ENCODE results near the gene ERBIN.
"Not testable (repeated sequence)": the region's sequence is repeated elsewhere in the genome, so short reads cannot be mapped to it uniquely, and the experiment has no call there.

The ERBIN gene

DNA sequence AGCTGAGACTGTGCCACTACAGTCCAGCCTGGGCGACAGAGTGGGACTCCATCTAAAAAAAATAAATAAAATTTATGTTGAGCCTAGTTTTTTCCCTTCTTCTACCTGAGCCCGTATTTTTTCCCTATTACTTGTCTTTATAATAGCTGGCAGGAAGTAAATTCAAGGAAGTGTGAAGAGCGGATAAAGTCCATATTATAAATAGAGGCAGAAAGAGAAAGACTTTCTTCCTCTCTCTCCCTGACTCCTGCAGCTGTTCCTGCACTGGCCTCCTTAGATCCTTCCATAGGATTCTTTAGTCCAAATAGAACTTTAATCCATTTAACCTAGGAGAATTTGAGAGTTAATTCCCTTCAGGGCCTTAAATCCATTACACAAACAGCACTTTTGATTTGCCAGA, 10.3 kb upstream of the ERBIN start:
- DNase-seq = no peak

DNA sequence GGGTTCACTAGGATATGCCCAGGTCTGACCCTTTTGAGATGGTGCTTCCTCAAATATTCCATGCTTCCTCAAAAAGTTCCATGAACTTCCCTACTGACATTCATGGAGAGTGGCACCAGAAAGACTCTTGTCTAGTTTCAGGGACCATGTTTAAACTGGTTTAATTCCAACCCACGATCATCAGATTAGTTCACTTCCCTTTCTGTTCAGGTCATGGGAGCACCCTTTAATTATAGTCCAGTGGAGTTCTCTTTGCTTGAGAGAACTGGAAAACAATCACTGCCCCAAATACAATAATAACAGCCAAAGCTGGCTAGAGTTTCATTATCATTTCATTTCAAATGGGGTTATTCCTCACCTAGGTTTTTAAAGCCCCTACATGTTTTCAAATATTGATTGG, 9.7 kb upstream of the ERBIN start:
- DNase-seq = no peak

DNA sequence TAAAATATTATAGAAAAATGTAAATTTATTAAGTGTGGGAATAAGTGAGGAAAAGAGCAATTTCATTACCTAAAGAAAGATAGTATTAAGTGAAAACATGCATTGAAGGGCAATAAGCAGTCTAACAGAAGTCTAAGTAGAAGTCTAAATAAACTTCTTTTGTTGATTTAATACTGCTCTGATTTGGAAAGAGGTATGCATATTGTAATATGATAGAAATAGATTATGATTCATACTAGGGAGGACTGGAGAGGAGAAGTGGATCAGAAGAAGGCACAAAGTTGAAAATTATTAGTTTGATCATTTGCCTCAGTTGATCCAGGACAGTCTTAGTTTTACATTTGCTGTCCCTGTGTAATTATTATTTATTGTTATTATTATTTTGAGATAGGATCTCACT, 6.6 kb upstream of the ERBIN start:
- no peak for DNase-seq

DNA sequence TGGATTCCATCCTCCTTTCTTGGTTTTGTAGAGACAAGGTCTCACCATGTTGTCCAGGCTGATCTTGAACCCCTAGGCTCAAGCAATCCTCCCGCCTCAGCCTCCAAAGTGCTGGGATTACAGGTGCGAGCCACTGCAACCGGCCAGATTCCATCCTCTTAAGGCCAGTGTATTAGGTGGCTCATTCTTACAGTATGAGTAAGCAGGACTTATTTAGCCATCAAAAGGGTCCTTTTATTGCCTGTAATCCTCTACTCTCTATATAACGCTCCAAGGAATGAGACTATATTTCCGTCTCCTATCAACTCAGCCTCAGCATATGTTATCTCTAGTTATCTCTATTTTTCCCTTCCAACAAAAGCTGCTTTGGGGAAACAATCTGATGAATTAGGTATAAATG, 3.0 kb upstream of the ERBIN start:
- no peak for DNase-seq

DNA sequence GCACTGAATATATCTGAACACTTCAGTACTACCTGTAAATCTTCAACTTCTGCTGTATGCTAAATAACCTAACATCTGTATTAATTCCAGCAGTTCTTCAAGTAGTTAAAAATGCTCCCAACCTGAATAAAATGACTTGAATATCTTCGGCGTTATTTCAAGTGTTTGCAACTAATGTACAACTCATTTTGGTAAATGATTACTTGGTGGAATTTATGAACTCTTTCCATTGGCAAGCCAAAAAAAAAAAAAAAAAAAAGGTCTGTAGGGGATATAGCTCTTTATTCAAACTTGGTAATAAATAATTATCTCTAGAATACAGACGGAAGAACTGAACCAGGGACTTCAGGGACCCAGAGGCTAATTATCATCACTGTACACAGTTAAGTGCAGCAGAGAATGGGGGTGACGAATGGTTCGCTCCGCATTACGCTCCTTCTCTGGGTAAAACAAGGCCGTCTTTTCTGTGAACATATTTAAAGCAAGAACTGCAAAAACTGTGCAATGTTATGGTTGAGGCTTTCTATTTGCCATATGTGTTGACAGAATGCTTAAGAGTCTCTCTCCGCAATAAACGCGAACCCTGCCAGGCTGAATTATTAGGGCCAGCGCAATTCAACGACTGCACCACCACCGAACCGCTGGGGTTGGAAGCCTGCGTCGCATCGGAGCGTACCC, 1.9 kb upstream of the ERBIN start:
- no peak for DNase-seq

DNA sequence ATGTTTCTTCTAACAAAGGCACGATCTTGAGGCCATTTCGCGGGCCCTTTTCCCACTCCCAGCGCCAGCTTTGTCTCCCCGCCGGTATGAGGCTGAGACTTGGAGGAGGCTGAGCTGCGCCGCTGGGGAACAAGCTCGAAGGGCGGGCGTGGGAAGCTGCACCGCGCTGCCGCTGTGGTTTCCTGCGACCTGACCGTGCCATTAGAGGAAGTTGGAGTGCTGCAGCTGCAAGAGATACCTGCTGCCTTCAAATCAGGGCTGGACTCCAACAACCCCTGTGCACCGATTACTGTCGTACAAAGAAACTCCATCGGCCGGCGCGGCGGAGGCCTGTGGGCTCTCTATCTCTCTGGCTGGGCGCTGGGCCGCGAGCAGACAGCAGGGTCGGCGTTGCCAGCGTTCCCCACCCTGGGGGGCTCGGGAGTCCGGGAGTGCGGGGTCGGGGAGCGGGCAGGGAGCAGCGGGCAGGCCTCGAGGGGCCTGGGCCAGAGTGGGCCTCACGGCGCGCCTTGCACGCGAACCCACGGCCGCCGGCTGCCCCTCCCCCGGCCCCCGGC, 1.3 kb upstream of the ERBIN start:
- peak; percentile 86 for DNase-seq

DNA sequence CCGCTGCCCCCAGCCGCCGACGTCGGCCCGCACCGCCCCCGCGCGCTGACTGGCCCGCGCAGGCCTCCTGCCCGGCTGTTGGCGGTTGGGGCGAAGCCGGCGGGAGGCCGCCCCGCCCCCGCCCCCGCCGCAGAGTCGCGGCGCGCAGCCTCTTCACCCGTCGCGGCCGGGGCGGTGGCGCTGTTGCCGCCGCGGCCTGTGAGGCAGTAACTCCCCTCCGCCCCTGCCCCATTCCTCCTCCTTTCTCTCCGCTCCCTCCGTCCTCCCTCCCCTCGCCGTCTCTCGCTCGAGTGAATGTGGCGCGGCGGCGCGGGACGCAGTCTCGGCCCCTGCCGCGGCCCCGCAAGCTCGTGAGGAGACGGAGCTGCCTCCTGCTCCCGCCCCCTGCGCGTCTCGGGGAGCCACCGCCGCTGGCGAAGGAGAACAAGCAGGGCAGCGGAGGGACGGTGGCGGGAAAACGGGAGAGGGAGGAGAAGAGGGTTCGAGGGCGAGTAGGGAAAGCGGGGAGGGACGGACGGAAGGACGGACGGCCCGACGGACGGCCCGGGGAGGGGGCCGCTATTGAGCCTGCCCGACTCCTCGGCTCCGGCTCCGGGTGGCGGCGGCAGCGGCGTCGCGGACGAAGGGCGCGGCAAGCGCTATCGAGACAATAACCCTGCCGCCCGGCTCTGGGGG, 637 bp upstream of the ERBIN start:
- DNase-seq = peak; percentile 94

DNA sequence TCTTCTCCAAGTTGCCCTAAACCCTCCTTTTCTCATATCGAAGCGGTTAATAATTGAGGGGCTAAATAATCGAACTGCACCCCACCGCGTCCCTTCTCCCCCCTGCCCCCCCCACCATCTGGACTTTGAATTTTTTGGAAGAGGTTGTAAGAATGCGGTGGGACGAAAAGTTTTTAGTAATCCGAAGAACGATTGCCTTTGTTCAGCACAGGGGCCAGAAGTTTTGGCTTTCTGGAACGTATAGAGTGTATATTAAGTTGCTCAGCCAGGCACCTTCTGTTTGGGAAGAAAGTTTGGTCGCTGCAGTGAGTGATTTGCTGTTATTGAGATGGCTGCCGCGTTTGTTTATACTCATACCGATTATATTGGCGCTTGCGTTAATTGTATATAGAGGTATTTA, 518 bp downstream of the ERBIN start:
- peak; percentile 34 for DNase-seq

DNA sequence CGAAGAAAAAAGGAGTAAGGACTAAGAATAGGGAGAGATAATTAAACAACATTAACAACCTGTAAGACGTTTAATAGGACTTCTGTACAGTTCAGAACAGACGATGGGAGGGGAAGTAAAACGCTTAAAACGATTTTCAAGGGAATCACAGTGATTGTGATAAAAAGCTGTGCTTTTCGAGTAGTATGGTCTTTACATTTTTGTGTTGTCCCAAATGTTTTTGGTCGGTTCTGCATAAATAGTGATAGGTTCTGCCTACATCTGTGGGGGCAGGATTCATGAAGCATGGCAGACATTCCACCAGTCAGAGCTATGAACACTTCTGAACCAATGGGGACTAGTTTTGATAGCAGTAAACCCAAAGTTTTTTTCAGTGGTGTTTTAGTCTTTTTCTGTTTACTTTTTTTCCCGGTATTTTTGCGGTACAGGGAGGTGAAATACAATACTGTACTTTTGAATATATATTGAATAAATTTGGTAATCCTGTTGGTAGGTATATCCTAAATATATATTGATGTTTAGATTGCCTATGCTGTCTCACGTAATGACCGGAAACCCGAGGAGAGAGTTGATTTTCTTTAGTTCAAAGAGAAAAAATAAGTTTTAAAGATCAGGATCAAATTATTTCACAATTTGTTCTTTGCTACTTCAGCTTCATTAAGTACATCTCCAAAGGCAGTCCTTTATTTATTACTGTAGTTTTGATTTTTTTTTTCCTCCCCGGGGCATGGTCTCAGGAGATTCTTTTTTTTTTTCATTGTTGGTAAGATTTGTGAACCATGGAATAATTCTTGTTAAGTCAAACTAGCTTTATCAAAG, 1.3 kb downstream of the ERBIN start:
- DNase-seq = peak; percentile 41

DNA sequence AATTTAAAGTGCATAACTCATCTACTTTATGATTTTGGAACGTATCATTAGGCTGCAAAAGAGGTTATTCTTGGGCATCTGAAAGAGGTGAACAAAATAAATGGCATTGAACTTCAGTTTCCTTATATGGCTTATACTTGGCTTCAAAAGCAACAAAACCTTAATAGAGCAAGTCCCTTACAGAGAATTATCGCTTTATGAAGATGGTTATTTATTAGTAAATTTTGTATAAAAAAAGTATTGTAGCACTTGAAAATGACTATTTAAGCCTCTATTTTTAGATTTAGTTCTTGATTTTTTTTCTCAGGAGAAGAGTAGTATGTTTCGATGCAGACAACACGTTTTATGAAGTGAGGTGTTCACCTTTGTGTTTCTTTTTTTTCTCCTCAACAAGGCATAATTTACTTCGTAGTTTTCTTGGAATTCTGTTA, 2.0 kb downstream of the ERBIN start:
- no peak for DNase-seq

DNA sequence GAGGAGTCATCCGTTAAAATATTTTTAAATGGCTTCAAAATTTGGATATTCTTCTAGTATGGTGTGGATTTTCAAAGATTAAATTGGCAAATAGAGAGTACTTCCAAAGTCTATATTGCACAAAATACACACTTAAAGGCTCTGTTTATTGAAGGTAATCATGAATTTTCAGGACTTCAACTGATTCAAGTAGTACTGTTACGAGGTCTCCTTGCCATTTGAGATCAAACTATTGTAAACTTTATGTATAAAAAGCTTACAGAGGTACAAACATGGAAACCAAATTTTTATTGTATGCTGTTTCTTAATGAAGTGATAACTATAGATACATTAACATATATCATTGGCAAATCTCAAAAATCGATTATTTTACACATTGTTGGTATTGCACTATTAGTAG, 2.5 kb downstream of the ERBIN start:
- DNase-seq = no peak

DNA sequence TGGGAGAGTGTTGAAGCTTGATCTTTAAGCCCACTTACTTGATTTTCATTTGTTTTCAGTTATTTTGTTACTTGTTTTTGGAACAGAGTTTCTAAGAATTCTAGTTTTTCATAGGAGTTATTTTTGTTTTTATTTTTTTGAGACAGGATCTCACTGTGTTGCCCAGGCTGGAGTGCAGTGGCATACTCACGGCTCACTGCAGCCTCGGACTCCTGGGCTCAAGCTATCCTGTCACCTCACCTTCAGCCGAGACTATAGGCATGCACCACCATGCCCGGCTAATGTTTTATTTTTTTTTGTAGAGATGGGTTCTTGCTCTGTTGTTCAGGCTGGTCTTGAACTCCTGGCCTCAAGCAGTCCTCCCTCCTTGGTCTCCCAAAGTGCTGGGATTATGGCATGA, 6.3 kb downstream of the ERBIN start:
- DNase-seq = no peak

DNA sequence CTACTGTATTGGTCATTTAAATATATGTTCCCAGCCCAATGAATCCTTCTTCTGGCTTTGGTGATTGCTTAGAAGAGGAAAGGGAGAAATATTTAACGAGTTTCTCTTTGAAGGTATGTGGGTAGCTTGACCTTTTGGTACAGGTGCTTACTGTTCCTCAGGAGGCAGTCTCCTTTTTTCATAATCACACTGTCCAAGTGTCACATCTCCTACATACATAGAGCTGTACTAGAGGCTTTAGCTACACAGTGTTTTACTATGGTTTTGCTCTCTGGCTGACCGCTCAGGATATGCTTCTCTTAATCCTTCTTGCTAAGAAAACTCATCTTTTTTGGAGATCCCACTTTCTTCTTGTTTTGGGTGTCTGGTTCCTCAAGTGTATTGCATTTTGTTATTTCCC, 6.9 kb downstream of the ERBIN start:
- DNase-seq = no peak

DNA sequence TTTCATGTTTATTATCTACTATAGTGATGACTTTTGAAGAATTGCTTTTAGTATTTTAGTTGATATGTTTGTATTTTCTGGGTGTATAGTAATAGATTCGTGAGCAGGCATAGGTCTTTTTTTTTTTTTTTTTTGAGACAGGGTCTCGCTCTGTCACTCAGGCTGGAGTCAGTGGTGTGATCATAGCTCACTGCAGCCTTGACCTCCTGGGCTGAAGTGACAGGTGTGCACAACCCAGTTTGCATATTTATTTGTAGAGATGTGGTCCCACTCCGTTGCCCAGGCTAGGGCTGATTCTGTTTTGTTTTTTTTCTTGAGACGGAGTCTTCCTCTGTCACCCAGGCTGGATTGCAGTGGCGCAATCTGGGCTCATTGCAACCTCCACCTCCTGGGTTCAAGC, 11.9 kb downstream of the ERBIN start:
- no peak for DNase-seq

DNA sequence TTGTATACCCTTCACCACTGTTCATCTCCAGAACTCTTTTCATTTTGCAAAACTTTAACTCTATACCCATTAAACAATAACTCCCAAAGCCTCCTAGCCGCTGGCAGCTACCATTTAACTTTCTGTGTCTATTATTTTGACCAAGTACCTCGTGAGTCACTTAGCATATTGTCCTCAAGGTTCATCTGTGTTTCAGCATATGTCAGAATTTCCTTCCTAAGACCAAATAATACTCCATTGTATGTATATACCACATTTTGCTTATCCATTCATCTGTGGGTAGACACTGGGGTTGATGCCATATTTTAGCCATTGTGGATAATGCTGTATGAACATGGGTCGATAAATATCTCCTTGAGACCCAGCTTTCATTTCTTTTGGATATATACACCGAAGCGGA, 17.4 kb downstream of the ERBIN start:
- no peak for DNase-seq

DNA sequence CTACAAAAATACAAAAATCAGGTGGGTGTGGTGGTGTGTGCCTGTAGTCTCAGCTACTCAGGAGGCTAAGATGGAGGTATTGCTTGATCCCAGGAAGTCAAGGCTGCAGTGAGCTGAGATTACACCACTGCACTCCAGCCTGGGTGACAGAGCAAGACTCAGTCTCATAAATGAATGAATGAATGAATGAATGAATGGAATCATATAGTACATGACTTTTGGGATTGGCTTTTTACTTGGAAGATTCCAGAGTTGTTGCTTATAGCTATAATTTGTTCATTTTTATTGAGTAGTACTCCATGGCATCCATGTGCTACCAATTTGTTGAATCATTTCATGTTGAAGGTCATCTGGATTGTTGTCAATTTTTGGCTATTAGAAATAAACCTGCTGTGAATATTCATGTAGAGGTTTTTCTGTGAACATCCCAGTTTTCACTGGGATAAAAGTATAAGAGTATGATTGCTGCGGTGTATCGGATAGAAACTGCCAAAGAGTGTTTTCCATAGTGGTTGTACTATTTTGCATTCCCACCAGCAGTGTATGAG, 19.9 kb downstream of the ERBIN start:
- DNase-seq = no peak

DNA sequence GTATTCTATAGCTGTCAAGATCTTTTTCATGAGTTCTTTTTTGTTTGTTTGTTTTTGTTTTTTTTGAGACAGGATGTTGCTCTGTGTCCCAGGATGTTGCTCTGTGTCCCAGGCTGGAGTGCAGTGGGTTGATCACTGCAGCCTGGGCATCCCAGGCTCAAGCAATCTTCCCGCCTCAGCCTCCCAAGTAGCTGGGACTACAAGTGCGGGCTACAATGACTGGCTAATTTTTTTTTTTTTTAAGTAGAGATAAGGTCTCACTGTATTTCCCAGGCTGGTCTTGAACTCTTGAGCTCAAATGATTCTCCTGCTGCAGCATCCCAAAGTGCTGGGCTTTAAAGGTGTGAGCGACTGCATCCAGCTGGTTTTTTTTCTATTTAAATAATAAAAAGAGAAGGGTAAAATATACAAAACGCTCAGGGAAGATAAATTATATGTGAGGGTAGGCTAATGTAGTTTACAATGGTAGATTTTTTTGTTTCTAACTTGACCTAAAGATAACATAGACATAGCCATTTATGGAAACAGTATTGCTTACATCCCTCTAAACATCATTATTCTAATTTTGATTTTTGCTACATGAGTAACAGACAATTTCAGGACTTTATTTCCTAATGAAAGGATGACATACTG, 21.9 kb downstream of the ERBIN start:
- no peak for DNase-seq

DNA sequence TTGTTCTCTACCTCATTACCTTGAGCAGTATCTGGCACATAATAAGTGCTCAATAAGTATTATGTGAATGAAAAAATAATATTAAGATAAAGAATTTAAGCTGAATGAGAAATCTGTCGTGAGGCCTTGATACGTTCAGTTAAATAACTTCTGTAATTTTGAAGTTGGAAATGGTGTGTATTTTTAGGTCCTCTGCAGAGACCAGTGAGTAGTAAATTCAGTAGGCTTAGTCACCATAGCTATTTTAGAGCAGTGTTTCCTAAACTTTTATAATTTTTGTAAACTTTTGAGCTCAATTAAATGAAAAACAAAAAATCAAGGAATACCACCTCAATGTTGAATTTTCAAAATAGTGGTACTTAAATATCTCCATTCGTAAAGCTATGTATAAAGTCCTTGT, 25.0 kb downstream of the ERBIN start:
- no peak for DNase-seq

DNA sequence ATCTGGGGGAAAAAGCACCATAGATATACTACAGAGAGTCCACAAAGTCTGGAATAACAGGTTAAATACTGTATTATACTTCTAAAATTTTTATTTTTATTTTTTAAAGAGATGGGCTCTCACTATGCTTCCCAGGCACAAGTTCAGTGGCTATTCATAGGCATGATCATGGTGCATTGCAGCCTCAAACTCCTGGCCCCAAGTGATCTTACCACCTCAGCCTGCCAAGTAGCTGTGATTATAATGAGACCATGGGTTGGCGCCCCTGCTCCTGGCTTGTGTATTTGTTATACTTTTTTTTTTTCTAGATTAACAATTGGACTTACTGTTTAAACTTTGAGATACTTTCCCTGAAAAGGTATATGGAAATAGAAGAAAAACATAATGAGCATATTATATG, 25.9 kb downstream of the ERBIN start:
- DNase-seq = no peak

DNA sequence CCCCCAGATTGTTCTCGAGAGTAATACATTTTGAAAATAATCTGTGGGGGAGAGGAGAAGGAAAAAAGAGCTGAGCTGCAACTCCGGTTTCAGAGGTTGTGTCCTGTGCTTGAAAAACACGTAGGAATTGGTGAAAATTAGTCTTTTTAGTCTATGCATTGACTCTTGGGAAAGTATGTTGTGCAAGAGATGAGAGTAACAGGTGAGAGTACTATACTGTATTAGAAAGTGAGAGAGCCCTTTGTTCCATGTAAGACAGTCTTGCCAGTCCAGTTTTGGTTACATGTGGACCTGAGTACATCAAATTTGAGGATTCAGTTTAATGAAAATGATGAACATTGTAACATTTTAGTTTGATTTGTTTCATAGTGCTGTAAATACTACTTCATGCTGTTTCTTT, 27.8 kb downstream of the ERBIN start:
- no peak for DNase-seq

DNA sequence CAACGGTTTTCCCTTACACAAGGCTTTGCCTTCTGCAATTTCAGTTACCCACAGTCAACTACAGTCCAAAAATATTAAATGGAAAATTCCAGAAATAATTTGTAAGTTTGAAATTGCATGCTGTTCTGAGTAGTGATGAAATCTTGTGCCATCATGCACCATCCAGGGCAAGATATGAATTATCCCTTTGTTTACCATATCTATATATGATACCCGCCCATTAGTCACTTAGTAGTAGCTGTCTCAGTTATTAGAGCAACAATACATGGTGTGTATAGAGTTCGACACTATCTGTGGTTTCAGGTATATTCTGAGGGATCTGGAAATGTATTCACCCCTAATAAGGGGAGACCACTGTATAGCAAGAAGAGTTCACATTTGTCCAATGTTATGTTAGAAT, 29.4 kb downstream of the ERBIN start:
- no peak for DNase-seq

DNA sequence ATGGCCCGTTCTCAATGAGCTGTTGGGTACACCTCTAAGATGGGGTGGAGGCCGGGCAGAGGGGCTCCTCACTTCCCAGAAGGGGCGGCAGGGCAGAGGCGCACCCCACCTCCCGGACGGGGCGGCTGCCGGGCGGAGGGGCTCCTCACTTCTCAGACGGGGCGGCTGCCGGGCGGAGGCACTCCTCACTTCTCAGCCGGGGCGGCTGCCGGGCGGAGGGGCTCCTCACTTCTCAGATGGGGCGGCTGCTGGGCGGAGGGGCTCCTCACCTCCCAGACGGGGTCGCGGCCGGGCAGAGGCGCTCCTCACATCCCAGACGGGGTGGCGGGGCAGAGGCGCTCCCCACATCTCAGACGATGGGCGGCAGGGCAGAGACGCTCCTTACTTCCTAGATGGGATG, 31.3 kb downstream of the ERBIN start:
- not testable (repeated sequence) for DNase-seq

DNA sequence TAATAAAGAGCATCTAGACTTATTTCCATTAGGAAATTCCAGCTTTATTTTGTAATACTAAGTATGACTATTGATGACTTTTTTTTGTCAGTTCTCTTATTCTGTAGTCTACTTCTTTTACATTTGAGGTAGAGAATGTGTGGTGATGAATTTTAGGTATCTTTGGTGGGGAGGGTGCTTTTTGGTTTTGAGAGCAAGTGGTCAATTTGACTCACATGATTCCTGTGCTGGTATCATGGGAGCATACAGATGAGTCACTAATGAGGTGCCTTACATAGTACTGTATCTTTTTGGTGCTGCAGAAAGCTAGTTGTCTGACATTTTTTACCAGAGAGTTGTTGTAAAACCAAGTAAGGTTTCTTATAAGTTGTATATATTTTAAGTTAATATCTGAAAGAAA, 35.3 kb downstream of the ERBIN start:
- DNase-seq = no peak
